GM19023 (cell line): ENCODE data around the gene FOXS1.
"Not testable (repeated sequence)": the region's sequence is repeated elsewhere in the genome, so short reads cannot be mapped to it uniquely, and the experiment has no call there.

Experiments
- ATAC-seq: cut with Tn5 transposase; IDR thresholded peaks from one replicate; pipeline ENCODE4 v1.9.1; 2021; ENCODE audit warnings: mild to moderate bottlenecking, moderate library complexity; ENCODE audit not compliant: unreplicated experiment

The FOXS1 gene

DNA sequence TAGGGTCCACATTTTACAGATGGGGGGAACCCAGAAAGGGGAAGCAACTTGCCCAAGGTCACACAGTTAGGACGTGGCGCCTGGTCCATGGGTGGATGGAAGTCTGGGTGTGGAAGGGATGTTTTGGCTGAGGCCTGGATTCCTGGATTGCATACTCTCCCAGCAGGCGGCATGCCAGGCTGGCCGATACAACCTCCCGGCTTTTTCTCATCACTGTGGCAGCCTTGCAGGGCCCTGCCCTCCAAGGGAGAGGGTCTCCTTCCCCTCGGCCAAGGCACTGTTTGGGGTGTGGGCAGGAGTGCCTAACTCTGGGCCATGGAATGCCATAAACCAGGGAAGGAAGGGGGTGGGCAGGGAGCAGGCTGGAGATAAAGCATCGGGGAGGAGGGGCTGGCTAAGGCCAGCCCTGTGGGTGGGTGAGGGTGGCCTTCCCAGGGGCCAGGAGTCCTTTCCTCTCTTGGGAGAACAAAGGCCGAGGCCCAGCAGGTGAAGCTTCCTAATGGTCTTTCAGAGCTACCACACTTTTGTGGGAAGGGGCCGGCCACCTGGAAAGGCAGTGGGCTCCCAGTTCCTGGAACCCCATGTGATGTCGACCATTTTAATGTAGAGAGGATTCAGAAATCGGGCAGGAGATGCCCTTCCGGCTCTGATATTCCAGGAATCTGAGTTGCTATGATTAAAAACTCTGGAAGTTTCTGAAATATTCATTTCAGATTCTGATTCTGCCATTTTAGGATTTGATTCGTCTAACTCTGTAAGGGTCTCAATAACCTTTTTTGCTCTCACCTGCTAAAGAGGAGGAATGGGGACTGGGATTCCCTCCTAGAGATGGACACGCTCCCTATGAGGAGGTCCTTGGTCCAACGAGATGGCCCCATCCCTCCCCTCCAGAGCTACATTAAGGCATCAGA, 4.2 kb downstream of the FOXS1 start:
- ATAC-seq: no peak

DNA sequence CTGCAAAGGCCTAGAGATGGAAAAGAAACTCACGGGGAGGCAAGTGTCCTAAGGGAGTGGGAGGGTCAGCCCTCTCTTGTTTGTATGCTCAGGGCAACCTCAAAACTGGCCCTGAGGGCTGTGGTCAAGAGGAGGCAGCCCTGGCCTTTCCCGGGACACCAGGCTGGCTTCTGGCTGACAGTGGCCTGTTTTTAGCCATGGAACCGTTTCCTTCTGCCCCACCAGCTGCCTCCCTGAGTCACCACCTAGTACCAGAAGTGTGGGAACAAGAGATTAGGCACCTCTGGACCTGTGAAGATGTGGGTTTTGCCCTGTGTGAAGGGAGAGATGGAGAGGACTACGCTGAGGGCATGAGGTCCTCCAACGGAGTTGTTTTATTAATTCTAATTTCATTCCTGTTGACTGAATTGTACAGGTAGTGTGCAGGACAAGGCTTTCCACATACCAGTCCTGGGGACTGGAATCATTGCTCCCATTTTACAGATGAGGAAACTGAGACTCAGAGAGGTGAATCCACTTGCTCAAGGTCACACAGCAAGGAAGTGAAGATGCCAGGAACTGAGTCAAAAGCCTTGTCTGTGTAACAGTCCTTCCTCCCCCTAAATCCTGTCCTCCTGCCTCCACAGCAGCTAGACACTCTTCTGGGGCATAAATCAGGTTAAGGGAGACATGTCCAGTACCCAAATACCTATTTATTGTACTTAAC, 5.5 kb downstream of the FOXS1 start:
- no peak for ATAC-seq

DNA sequence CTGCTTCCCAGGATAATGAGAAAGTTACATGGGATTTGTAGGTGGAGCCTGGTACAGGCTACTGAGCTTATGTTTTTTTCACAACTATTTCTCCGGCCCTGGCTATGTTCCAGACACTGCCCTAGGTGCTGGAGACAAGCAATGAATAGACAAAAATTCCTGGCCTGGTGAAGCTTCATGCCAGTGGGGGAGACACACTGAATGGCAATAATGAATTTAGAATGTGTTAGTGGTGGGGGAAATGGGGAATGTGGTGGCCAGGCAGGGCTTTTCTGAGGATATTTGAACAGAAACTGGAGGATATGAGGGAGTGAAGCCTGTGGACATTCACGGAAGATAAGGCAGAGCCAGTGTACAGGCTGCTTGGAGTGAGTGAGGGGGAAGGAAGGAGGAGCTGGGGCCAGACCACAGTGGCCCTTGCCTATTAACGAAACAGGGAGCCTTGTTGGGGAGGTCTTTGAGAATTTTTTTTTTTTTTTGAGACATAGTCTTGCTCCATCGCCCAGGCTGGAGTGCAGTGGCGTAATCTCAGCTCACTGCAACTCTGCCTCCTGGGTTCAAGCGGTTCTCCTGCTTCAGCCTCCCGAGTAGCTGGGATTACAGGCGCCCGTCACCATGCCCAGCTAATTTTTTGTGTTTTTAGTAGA, 6.6 kb downstream of the FOXS1 start:
- ATAC-seq: no peak

DNA sequence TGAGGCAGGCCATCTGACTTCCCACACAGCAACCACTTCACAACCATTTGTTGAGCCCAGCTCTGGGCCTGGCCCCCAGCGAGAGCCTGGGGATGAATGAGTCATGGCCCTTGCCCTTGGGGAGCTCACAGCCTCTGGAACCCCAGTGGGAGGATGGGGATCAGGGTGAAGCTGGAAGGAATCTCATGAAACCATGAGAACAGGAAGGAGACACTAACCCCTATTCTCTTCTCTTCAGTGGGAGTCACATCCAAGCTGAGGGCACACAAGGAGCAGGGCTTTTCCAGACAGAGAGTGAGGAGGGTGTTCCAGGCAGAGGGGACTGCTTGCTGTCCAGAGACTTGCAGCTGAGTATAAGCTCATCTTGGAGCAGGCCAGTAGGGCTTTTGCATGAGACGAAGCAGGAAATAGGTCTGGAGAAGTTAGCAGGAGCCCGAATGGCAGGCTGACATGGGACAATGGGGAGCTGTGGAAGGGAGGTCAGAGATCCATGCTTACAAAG, 7.5 kb downstream of the FOXS1 start:
- no peak for ATAC-seq

DNA sequence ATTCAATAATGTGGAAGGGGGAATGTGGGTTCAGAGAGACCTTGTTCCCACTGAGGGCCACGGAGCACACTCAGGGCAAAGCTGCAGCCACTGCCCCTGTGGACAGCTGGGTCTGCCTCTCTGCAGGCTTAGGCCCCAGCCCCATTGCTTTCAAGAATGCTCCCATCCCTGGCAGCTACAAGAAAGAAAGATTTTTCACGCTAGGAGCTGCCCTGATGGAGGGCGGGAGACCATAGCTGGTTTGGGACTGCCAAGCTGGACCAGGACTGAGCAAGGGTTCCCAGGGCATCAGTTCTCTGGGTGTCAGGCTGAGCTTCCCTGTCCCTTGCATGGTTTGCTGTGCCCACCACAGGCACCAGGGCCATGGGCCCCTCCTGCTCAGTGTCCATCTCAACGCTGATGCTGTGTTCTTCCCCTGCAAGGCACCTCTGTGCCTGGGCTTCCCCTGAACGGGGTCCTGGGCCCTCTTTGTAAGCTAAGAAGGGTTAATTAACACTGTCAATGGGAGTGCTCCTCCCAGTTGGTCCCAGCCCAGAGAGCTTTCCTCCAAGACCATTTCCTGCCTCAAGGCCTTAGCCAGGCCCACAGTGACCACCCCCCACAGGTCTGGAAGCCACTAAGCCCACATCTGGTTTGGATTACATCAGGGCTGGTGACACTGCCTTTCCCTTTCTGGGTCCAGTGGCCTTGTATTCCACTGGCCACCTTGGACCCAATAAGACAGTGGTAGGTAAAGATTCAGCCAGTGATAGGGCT, 8.4 kb downstream of the FOXS1 start:
- no peak for ATAC-seq

DNA sequence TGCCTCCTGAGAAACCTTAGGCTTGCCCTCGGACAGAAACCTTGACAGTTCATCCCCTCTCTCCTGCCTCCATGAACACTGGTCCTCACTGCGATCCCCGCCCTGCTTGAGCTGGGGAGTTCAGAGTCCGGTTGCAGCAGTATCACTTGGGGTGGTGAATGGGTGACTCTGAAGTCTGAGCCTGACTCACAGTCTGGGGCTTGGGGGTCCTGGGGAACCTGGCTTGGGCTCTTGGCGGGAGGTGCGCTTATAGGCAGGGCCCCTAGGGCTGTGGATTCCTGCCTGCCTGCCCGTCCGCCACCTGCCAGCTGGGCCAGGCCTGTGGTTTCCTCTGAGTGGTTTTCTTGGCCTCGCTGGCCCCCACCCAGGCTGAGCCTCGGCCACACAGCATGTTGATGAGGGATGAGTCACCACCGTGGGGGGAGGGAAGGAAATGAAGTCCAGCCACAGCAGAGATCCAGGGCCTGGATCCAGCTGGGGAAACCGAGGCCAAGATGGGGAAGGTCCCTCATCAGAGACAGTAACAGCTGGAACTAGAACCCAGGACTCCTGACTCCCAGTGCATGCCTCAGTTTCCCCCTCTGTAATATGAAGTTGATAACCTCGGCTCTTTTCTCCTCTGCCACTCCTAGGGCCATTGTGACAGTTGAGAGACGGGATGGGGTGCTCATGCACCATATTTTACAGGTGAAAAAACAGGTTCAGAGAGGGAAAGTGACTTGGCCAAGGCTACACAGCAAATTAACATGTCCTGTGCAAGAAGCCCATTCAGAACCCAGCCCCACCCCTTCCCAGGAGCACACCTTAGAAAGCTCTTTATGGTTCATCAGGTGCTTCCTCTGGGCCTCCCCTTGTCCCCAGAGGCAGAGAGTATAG, 9.2 kb downstream of the FOXS1 start:
- peak; percentile 67 for ATAC-seq

DNA sequence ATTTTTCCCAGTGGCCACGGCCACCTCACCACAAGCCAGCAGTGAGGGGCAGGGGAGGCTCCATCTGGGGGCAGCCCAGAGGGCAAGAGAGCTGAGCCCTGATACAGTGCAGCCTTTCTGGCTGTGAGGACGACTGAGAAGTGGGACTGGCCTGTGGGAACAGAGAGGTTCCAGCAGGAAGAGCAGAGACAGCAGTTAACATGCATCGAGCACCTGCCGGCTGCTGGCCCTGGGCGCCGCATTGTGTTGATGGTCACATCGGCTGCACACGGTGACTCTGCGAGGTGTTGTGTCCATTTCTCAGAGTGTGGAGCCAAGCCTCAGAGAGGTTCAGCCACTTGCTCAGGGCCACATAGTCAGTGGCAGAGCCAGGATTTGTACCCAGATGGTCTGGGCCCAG, 9.8 kb downstream of the FOXS1 start:
- no peak for ATAC-seq

DNA sequence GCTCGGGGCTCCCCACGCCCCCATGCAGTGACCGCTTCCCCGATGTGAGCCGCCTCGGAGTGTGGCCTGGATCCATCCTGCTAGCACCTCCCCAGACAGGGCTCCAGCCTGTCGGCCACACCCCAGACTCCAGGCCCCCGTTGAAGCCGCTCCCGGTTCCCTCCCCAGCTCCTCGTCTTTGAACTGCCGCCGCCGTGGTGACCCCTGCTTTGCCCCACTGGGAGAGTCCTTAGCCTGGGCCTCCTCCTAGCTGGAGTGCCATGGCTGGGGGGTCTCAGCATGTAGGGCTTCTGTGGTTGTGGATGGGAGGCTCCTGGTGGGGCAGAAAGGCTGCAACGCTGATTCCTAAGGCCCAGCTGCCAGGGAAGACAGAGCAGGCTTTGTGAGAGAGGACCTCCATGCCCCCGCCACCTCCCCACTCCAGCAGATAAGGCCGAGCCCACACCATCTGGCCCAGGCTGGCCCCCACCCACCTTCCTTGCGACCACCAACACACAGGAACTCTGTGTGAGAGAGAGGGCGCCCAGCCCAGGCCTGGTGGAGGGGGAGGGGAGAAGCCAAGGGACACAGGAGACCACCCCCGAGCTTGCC, 11.4 kb downstream of the FOXS1 start:
- no peak for ATAC-seq

DNA sequence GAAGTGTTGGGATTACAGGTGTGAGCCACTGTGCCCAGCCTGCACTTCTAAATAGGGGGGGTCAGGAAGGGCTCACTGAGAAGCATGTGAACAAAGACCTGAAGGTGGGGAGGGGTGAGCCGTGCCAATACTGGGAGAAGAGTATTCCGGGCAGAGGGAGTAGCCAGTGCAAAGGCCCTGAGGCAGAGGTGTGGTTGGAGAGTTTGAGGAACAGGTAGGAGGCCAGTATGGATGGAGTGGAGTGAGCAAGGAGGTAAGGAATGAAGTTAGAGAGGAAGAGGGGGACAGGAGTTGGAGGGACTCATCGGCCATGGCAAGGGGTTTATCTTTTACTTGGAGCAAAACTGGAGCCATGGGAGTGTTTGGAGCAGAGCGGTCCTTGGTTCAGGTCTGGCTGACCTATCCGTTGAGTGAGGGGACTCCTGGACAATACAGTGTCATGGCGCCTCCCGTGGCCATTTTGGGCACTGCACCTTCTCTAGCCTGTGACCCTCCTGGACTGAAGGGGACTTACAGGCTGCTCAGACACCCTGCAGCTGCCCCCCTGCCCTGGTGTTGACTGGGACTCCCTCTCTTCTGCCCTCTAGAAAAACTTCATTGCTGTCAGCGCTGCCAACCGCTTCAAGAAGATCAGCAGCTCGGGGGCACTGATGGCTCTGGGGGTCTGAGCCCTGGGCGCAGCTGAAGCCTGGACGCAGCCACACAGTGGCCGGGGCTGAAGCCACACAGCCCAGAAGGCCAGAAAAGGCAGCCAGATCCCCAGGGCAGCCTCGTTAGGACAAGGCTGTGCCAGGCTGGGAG, 12.1 kb downstream of the FOXS1 start:
- ATAC-seq: no peak

DNA sequence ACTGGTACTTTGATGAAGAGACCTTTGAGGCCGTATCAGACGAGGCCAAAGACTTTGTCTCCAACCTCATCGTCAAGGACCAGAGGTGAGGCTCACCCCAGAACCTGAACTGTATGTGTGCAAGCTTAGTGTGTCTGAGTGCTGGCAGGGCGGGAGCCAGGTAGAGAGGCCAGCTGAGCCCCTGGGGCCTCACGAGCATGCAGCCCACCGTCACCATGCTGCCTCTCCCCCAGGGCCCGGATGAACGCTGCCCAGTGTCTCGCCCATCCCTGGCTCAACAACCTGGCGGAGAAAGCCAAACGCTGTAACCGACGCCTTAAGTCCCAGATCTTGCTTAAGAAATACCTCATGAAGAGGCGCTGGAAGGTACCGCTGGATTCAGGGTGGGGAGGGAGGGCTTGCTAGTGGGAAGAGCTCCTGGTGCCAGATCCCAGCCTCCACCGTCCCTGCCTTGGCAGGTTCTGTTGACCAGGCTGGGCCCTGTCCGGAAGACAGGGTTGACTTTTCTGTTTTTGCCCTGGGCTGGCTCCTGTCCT, 13.6 kb downstream of the FOXS1 start:
- ATAC-seq: no peak

DNA sequence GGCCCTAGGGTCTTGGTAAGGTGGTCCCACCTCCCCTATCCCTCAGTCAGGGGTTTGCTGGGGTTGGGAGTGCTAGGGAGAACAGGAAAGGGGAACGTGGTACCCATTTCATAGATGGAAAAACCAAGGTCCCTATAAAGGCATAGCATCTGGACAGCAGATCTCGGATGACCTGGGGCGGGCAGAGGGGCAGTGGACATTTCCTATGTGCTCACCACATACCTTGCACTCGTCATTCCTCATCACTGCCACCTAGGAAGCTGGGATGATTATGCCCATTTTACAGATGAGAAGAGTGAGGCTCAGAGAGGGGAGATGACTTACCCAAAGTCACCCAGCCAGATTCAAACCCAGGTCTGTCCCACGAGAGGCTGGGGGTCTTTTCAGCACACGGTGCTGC, 14.2 kb downstream of the FOXS1 start:
- no peak for ATAC-seq

DNA sequence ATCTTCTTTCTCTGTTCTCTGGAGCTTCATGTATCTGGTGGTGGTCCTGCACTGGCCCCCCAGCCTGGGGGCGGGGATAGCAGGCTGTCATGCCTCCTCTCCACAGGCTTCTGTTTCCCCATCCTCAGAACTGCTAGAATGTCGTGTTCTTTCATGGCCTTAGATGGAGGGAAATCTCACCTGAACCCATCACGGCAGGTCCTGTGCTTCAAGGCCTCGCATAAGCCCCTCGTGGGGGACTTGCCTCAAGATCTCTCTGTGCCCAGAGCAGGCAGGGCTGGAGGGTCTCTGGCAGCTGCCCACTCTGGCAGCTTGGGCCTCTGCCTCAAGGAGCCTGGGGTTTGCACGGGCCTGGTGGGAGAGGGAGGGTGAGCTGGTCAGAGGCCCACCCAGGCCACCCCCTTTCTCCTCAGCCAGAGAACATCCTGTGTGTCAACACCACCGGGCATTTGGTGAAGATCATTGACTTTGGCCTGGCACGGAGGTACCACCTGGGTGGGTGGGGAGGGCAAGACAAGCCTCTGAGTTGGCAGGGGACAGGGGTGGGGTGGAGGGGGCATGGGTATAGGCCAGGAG, 14.9 kb downstream of the FOXS1 start:
- no peak for ATAC-seq

DNA sequence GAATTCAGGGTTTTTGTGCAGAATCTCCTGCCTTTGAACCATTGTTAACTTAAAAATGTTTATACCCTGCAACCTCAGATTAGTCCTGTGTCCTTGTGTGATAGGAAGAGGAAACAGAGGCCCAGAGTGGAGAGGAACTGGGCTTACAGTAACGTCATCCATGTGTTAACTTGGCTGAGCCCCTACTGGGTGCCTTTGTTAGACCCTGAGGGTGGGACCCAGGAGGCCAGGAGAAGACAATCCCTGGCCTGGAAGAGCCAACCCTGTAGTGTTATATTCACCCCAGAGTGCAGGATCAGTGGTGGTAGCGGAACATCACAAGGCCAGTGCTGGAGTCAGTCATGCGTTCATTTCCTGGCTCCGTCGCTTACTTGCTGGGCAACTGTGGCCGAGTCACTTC, 15.7 kb downstream of the FOXS1 start:
- no peak for ATAC-seq

DNA sequence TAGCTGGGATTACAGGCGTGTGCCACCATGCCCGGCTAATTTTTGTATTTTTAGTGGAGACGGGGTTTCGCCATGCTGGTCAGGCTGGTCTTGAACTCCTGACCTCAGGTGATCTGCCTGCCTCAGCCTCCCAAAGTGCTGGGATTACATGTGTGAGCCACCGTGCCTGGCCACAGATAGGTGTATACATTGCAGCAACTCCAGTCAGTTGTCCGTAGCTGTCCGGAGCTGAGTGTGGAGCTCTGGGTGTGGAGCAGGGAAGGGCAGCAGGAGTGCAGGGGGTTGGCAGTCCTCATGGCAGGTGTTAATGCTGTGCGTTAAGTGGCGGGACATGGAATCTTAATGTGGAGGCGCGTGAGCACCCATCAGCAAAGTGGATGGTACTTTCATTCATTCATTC, 17.4 kb downstream of the FOXS1 start:
- not testable (repeated sequence) for ATAC-seq

DNA sequence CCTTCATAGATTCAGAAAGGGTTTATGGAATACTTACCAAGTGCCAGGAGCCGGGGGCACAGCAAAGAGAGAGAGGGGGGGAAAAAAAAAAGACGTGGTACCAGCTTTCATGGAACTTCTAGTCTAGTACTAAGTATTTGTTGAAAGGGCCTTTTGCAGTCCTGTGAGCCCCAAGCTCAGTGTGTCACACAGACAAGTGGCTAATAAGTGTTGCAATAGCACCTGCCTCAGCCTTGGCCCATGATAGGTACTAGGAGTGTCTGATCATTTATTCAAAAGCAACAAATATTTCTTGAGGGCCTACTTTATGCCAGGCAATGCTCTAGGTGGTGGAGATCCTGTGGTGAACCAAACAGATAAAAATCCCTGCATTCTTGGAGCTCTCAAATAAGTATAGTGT, 18.3 kb downstream of the FOXS1 start:
- no peak for ATAC-seq

DNA sequence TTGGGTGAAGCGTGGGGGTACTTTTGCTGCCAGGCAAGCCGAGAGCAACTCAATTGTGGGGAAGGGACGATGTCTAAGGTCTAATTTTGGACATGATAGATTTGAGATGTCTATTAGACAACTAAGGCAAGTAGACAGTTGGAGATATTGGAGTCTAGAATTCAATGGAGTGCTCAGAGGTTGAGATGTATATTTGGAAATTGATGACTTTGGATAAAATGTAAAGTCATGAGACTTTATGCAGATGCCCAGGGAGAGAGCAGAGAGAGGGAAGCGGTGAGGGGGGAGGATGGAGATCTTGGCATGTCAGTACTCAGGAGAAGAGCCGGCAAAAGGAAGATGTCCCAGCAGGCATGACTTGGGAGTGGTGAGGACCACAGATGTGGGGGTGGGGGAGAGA, 19.3 kb downstream of the FOXS1 start:
- ATAC-seq: no peak

DNA sequence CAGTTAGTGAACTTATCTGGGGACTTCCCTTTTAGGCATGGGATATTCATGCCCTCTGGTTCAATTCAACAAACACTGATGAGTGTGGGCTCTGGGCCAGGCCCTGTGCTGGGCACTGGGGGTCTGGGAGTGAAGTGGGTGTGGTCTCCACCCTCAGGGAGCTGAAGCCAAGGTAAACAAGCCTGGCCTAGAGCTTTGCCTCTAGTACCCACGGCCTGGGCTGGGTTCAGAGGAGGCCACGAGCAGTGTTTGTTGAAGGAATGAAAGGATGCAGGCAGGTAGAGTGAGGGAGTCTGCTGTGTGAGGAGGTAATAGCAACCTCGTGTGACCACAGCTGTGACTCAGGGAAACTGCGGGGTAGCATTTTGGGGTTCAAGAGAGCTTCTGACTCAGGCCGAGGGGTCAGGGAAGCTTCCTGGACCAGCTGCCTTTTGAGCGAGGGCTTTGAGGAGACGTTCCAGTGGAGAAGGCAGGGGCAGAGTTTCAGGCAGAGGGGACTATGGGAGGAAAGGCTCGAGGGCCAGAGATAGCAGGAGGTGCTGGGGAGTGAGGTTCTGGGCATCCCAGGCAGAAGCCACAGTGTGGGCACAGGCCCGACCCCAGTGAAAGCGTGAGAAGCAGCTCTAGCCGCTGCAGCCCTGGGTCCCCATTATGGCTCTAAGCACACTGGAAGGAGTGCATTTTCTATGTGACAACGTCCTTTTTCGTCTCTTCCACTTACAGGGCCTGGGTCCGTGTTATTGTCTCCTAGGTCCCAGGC, 20.7 kb downstream of the FOXS1 start:
- no peak for ATAC-seq
